Testis (tissue), 3 donors: ENCODE measurements around the gene ACSM5. TPM values are rescaled to one million over a fixed set of nuclear protein-coding genes. Genes with fewer than 3 reads are reported as not detected.
"Not testable (repeated sequence)": the region's sequence is repeated elsewhere in the genome, so short reads cannot be mapped to it uniquely, and the experiment has no call there.

ENCODE experiments used
- DNase-seq: peaks from one replicate; pipeline ENCODE4 v3.0.0-alpha.2; 2019
- H3K27ac ChIP-seq, 2 donors: fragments of 200-600 bp; sonication (generic); one replicate each; pipeline ENCODE4 v1.5.1; 2019
- H3K27me3 ChIP-seq: fragments of 200-600 bp; sonication (generic); one replicate; pipeline ENCODE4 v1.5.1; 2019
- H3K36me3 ChIP-seq: fragments of 200-600 bp; sonication (generic); one replicate; pipeline ENCODE4 v1.5.1; 2017; ENCODE audit warnings: low read depth; ENCODE audit errors: missing control alignments
- H3K4me1 ChIP-seq: fragments of 200-600 bp; sonication (generic); one replicate; pipeline ENCODE4 v1.5.1; 2019
- H3K4me3 ChIP-seq, 2 donors: fragments of 200-600 bp; sonication (generic); one replicate each; pipeline ENCODE4 v1.5.1; 2017 to 2019
- H3K9me3 ChIP-seq: fragments of 200-600 bp; sonication (generic); one replicate; pipeline ENCODE4 v1.5.1; 2017
- CTCF ChIP-seq, 3 experiments: fragments of 450-650 bp in 2 of 3; fragments of 200-600 bp in 1 of 3; sonication (generic) in 1 of 3; IDR thresholded peaks; one replicate each; pipeline ENCODE4 v1.5.1; 2016 to 2019; ENCODE audit warnings: antibody characterized with exemption in 3 of 3, mild to moderate bottlenecking in 2 of 3, moderate library complexity in 1 of 3
- POLR2A ChIP-seq: fragments of 450-650 bp; IDR thresholded peaks from one replicate; pipeline ENCODE4 v1.6.1; 2017; ENCODE audit warnings: antibody characterized with exemption, mild to moderate bottlenecking, moderate library complexity
- WGBS, 2 donors: methylation state at CpG; one replicate each; pipeline ENCODE4 v1.1.5; 2018; 5-methylcytosine and 5-hydroxymethylcytosine counted together
- intact Hi-C: fragments of 100-400 bp; cut with DNase I; formaldehyde crosslinking; loops from one replicate; pipeline ENCODE4 v1.15.1; 2023; ENCODE audit warnings: low total_unique reads
- polyA plus RNA-seq: library from polyadenylated mRNA; stranded (reverse); fragments of 350-450 nt; fragmentation: Illumina TruSeq; extraction: RNeasy Lipid Tissue Mini Kit (QIAGEN cat#74804); gene quantifications from one replicate; pipeline ENCODE4 v1.2.3, GENCODE V29; 2014; ENCODE audit warnings: low read depth, low replicate concordance; ENCODE audit not compliant: insufficient read depth
- total RNA-seq, 2 donors: library from RNA; depleted of rRNA; stranded (reverse); fragments of >200 nt; gene quantifications; one replicate each; pipeline ENCODE4 v1.2.3, GENCODE V29; 2016

The ACSM5 gene
- total and polyA plus RNA-seq, 3 donors from 2014 or later: 2.4 to 5.6 (median 5.3) TPM

GRCh38 chr16:20415541-20415940, 6.2 kb downstream of the ACSM5 start:
- TF ChIP-seq CTCF (IDR thresholded peaks at IDR 0.05): no peak
- TF ChIP-seq POLR2A: no peak
- Histone ChIP-seq H3K4me3 (no peak overlapping the region), H3K27me3 (no peaks in the 10 kb centered on the region), H3K36me3 (no peaks in the 10 kb centered on the region), H3K4me1 (no peaks in the 10 kb centered on the region), H3K9me3 (no peaks in the 10 kb centered on the region), H3K27ac (no peak overlapping the region)
- intact Hi-C loops: no loop called here
- WGBS, 2 donors: 82 to 88% methylated on average over 1 of the region's 1 CpG
- no peak for DNase-seq

- H3K36me3 ChIP-seq, H3K9me3 ChIP-seq, H3K4me3 ChIP-seq, H3K27ac ChIP-seq, H3K27me3 ChIP-seq, intact Hi-C loops, H3K4me1 ChIP-seq, DNase-seq: not testable (repeated sequence)
- WGBS, 2 donors: 83% methylated on average over 8 of the region's 8 CpGs
These were observed 9.8 kb downstream of the ACSM5 start for GRCh38 chr16:20419093-20419492.

GRCh38 chr16:20421748-20422147, 12.4 kb downstream of the ACSM5 start:
- H3K4me1 ChIP-seq, H3K27ac ChIP-seq, DNase-seq, H3K4me3 ChIP-seq, H3K27me3 ChIP-seq, H3K36me3 ChIP-seq, H3K9me3 ChIP-seq, intact Hi-C loops: not testable (repeated sequence)
- WGBS, 2 donors: 82 to 84% methylated on average over 2 of the region's 2 CpGs

GRCh38 chr16:20423772-20424128, 14.4 kb downstream of the ACSM5 start:
- H3K27ac ChIP-seq, H3K27me3 ChIP-seq, DNase-seq, intact Hi-C loops, H3K4me3 ChIP-seq, H3K4me1 ChIP-seq, H3K36me3 ChIP-seq, H3K9me3 ChIP-seq: not testable (repeated sequence)
- 36 to 47% methylated on average over 5 of the region's 5 CpGs for WGBS, 2 donors

GRCh38 chr16:20424129-20424866, 15.0 kb downstream of the ACSM5 start:
- intact Hi-C loops: no loop called here
- no peak for DNase-seq
- WGBS, 2 donors: 80 to 83% methylated on average over 2 of the region's 2 CpGs
- no peak overlapping the region for H3K27ac ChIP-seq
- H3K4me3 ChIP-seq: no peak overlapping the region
- no peak for TF ChIP-seq CTCF (IDR thresholded peaks at IDR 0.05)
- no peak for TF ChIP-seq POLR2A
- no peaks in the 10 kb centered on the region for H3K27me3 ChIP-seq
- no peaks in the 10 kb centered on the region for H3K4me1 ChIP-seq
- H3K9me3 ChIP-seq: no peaks in the 10 kb centered on the region
- no peaks in the 10 kb centered on the region for H3K36me3 ChIP-seq

GRCh38 chr16:20427401-20427797, 18.1 kb downstream of the ACSM5 start:
- DNase-seq, intact Hi-C loops, H3K27ac ChIP-seq, H3K36me3 ChIP-seq, H3K4me1 ChIP-seq, H3K4me3 ChIP-seq, H3K27me3 ChIP-seq, H3K9me3 ChIP-seq: not testable (repeated sequence)
- WGBS, 2 donors: 66 to 89% methylated on average over 2 of the region's 2 CpGs

GRCh38 chr16:20429499-20429898, 20.2 kb downstream of the ACSM5 start:
- H3K4me3 ChIP-seq, H3K36me3 ChIP-seq, H3K27ac ChIP-seq, H3K27me3 ChIP-seq, H3K4me1 ChIP-seq, DNase-seq, intact Hi-C loops, H3K9me3 ChIP-seq: not testable (repeated sequence)
- WGBS, 2 donors: 79 to 87% methylated on average over 7 of the region's 7 CpGs

GRCh38 chr16:20430480-20430879, 21.1 kb downstream of the ACSM5 start:
- intact Hi-C loops, H3K4me3 ChIP-seq, H3K27ac ChIP-seq, H3K4me1 ChIP-seq, DNase-seq, H3K27me3 ChIP-seq, H3K9me3 ChIP-seq, H3K36me3 ChIP-seq: not testable (repeated sequence)
- WGBS, 2 donors: 88 to 94% methylated on average over 1 of the region's 1 CpG
